GM12878 (cell line): ENCODE results near the gene PPP1R9B. TPM values are rescaled to one million over a fixed set of nuclear protein-coding genes. Genes with fewer than 3 reads are reported as not detected.

Source experiments
- ATAC-seq: fragments of 200-7000 bp; cut with Tn5 transposase; 3 replicates; pipeline ENCODE4 v1.9.1; 2020; ENCODE audit warnings: mild to moderate bottlenecking, moderate library complexity
- BruUV-seq: library from RNA; stranded (reverse); fragments of 400-500 nt; replicated peaks from 2 replicates; lab custom pipeline; 2021; lab: Mats Ljungman, UMichigan
- CTCF ChIA-PET: fragments of 300-600 bp; sonication (Branson Sonifier 250); formaldehyde crosslinking; extraction: SDS; loops from one replicate; lab custom pipeline; 2021; ENCODE audit warnings: inconsistent platforms; lab: Yijun Ruan, JAX
- POLR2A ChIA-PET: fragments of 350-600 bp; formaldehyde crosslinking; extraction: SDS; loops from one replicate; lab custom pipeline; 2021; ENCODE audit warnings: inconsistent platforms; lab: Charles Lee
- RAD21 ChIA-PET: fragments of 300-600 bp; sonication (Branson Sonifier 250); formaldehyde crosslinking; loops from one replicate; lab custom pipeline; 2023; ENCODE audit warnings: antibody characterized with exemption; ENCODE audit not compliant: unreplicated experiment; lab: Charles Lee
- SMC1A ChIA-PET: fragments of 300-600 bp; sonication (Branson Sonifier 250); formaldehyde crosslinking; loops from one replicate; lab custom pipeline; 2023; ENCODE audit not compliant: unreplicated experiment, uncharacterized antibody; lab: Charles Lee
- DNase-seq: peaks from one replicate; pipeline ENCODE4 v3.0.0-alpha.2; 2011; ENCODE audit warnings: low read depth, low spot score
- FAIRE-seq: peaks from 3 replicates; lab custom pipeline; 2011; peaks lifted over from hg19 to GRCh38; lab: Jason Lieb, UNC
- H2AFZ ChIP-seq: 2 replicates; pipeline ENCODE4 v1.6.0; 2011; ENCODE audit warnings: low read depth, low read length, control low read depth; ENCODE audit not compliant: control insufficient read depth
- H3K27ac ChIP-seq: 2 replicates; pipeline ENCODE4 v1.5.1; 2011; ENCODE audit warnings: control low read depth; ENCODE audit not compliant: control insufficient read depth, insufficient read depth
- H3K27me3 ChIP-seq, 2 experiments: replicated peaks in 1 of 2; 2 replicates each; pipeline versions ENCODE4 v1.6.0 to v1.6.1; 2011; ENCODE audit warnings: low read length in 1 of 2; ENCODE audit not compliant: control insufficient read depth in 2 of 2, insufficient read depth in 2 of 2
- H3K36me3 ChIP-seq, 2 experiments: 2 replicates each; pipeline ENCODE4 v1.5.1; 2011; ENCODE audit warnings: low read length in 1 of 2; ENCODE audit not compliant: control insufficient read depth in 2 of 2, insufficient read depth in 2 of 2
- H3K4me1 ChIP-seq: 2 replicates; pipeline ENCODE4 v1.6.1; 2011; ENCODE audit warnings: mild to moderate bottlenecking, low read length, moderate library complexity, mixed read lengths; ENCODE audit not compliant: control insufficient read depth, insufficient read depth
- H3K4me2 ChIP-seq: 2 replicates; pipeline ENCODE4 v1.6.0; 2011; ENCODE audit warnings: control low read depth; ENCODE audit not compliant: control insufficient read depth, insufficient read depth
- H3K4me3 ChIP-seq: fragments of 200-600 bp; sonication (generic); 2 replicates; pipeline ENCODE4 v1.5.1; 2016
- H3K79me2 ChIP-seq: 2 replicates; pipeline ENCODE4 v1.6.0; 2011; ENCODE audit warnings: low read length; ENCODE audit not compliant: control insufficient read depth, insufficient read depth
- H3K9ac ChIP-seq: 2 replicates; pipeline ENCODE4 v1.8.0; 2011; ENCODE audit warnings: low read length, control low read depth, mixed read lengths; ENCODE audit not compliant: control insufficient read depth, insufficient read depth
- H3K9me3 ChIP-seq: replicated peaks from 3 replicates; pipeline ENCODE4 v1.5.1; 2011; ENCODE audit warnings: mild to moderate bottlenecking, low read length; ENCODE audit not compliant: control insufficient read depth, insufficient read depth
- H4K20me1 ChIP-seq: 2 replicates; pipeline ENCODE4 v1.6.0; 2011; ENCODE audit not compliant: control insufficient read depth, insufficient read depth
- ATF3 ChIP-seq: IDR thresholded peaks from 2 replicates; pipeline ENCODE4 v1.6.1; 2011; ENCODE audit warnings: low read depth, mild to moderate bottlenecking, low read length, moderate library complexity, borderline replicate concordance; ENCODE audit errors: extremely low read depth
- ATF7 ChIP-seq: fragments of 450-650 bp; IDR thresholded peaks from 2 replicates; pipeline ENCODE4 v1.6.1; 2016; ENCODE audit warnings: low read depth, mild to moderate bottlenecking
- BACH1 ChIP-seq: fragments of 450-650 bp; IDR thresholded peaks from 2 replicates; pipeline ENCODE4 v1.6.1; 2017; ENCODE audit warnings: mild to moderate bottlenecking, borderline replicate concordance
- CHD1 ChIP-seq: IDR thresholded peaks from 2 replicates; pipeline ENCODE4 v1.6.1; 2012; ENCODE audit warnings: low read depth, low read length, improper control_type of control experiment
- CREB1 ChIP-seq: IDR thresholded peaks from 2 replicates; pipeline ENCODE4 v1.6.1; 2012; ENCODE audit warnings: low read depth, mild to moderate bottlenecking, inconsistent platforms
- GABPA ChIP-seq: IDR thresholded peaks from 2 replicates; pipeline ENCODE4 v1.6.1; 2014; ENCODE audit warnings: antibody characterized with exemption, low read depth, mild to moderate bottlenecking, inconsistent platforms
- GATAD2B ChIP-seq: fragments of 450-650 bp; conservative IDR thresholded peaks from 2 replicates; pipeline ENCODE4 v1.6.1; 2017; ENCODE audit warnings: low read depth, mild to moderate bottlenecking, moderate library complexity
- HDAC6 ChIP-seq: fragments of 200-600 bp; sonication (generic); IDR thresholded peaks from one replicate; pipeline ENCODE4 v1.8.0; 2017; ENCODE audit warnings: antibody characterized with exemption; ENCODE audit not compliant: unreplicated experiment
- HSF1 ChIP-seq: fragments of 150-350 bp; IDR thresholded peaks from 2 replicates; pipeline ENCODE4 v1.6.1; 2014; ENCODE audit warnings: mild to moderate bottlenecking, low read depth, low read length
- PKNOX1 ChIP-seq: fragments of 450-650 bp; IDR thresholded peaks from 2 replicates; pipeline ENCODE4 v1.6.1; 2016; ENCODE audit warnings: mild to moderate bottlenecking
- SREBF2 ChIP-seq: IDR thresholded peaks from 2 replicates; pipeline ENCODE4 v1.6.1; 2012; ENCODE audit warnings: mild to moderate bottlenecking, low read length
- ZNF687 ChIP-seq: fragments of 450-650 bp; IDR thresholded peaks from 2 replicates; pipeline ENCODE4 v1.6.1; 2017; ENCODE audit warnings: mild to moderate bottlenecking, moderate library complexity
- WGBS: methylation state at CpG from one replicate; pipeline ENCODE4 v1.1.6; 2016; ENCODE audit warnings: low lambda C conversion rate; ENCODE audit not compliant: insufficient replicate concordance, insufficient coverage; ENCODE audit errors: missing lambda C conversion rate; 5-methylcytosine and 5-hydroxymethylcytosine counted together
- in situ Hi-C: fragments of 300-500 bp; cut with MboI; formaldehyde crosslinking; loops from 9 replicates; pipeline ENCODE4 v1.14.3; 2018; ENCODE audit warnings: mixed read lengths
- intact Hi-C: fragments of 100-400 bp; cut with micrococcal nuclease; formaldehyde crosslinking; loops from one replicate; pipeline ENCODE4 v1.14.2; 2022; ENCODE audit not compliant: unreplicated experiment
- polyA plus RNA-seq, 11 experiments: library from polyadenylated mRNA; depleted of rRNA in 4 of 11; unstranded in 6 of 11; stranded (reverse) in 5 of 11; fragments of >200 nt; fragmentation: Nextera tagmentation in 4 of 11; fragmentation: Illumina TruSeq in 1 of 11; extraction: Ambion mirVana in 4 of 11; extraction: Trizol in 1 of 11; gene quantifications; 1 replicate in 1 of 11; 2 replicates in 10 of 11; pipeline versions ENCODE4 v1.2.1 to v1.2.3, GENCODE V29; 2011 to 2016; ENCODE audit warnings: inconsistent platforms in 2 of 11, missing spikeins in 2 of 11, low read depth in 1 of 11
- total RNA-seq, 4 experiments: library from RNA; depleted of rRNA in 3 of 4; stranded (reverse); fragments of >200 nt in 3 of 4; fragmentation: Illumina TruSeq in 1 of 4; extraction: Trizol in 1 of 4; gene quantifications; 2 replicates each; pipeline versions ENCODE4 v1.2.1 to v1.2.3, GENCODE V29; 2013 to 2021
- TF ChIP-seq, protein P1 (sequence below): IDR thresholded peaks from 2 replicates; pipeline ENCODE4 v1.6.1; 2012; ENCODE audit warnings: low read depth, low read length, improper control_type of control experiment
- TF ChIP-seq, protein P2 (sequence below): IDR thresholded peaks from 2 replicates; pipeline ENCODE4 v1.6.1; 2012; ENCODE audit warnings: low read length, inconsistent platforms

Gene PPP1R9B
- total and polyA plus RNA-seq, 10 of the 15 experiments (the other 5 are each of a cell fraction or from before 2014, with no cell fraction given): 0.20 to 107 (median 37.5) TPM

- POLR2A ChIA-PET: interaction anchor here (0.8 to 1.5 kb wide), 3 partner anchors 9 to 39 kb away, joined by 4 to 7 read pairs (median 6); no protein-coding TSS in a partner anchor
- 0% methylated on average over 1 of the region's 1 CpG for WGBS
- no peaks in the 10 kb centered on the region for H3K36me3 ChIP-seq
- H3K27me3 ChIP-seq: no peaks in the 10 kb centered on the region
- SMC1A ChIA-PET: interaction anchor here (0.6 to 1.9 kb wide), 7 partner anchors 9 to 143 kb away, joined by 3 to 7 read pairs (median 4); no protein-coding TSS in a partner anchor
- ATAC-seq (peak; percentile 16; the same call in 1 of the 3 replicates), FAIRE-seq (peak; percentile 31), DNase-seq (no peak)
- peak overlapping the region; percentile 72 for H3K27ac ChIP-seq
- CTCF ChIA-PET: interaction anchor here (1.0 to 2.2 kb wide), 10 partner anchors 9 to 67 kb away, joined by 3 to 10 read pairs (median 6); no protein-coding TSS in a partner anchor
- BruUV-seq: no TSS peak
- in situ Hi-C loops: no loop called here
- H4K20me1 ChIP-seq: no peaks in the 10 kb centered on the region
- H3K79me2 ChIP-seq: peaks cover 21% of the 10 kb centered on the region
- no peak overlapping the region for H2AFZ ChIP-seq
- peak overlapping the region; percentile 91 for H3K4me2 ChIP-seq
- H3K4me3 ChIP-seq: peak overlapping the region; percentile 56
- no peaks in the 10 kb centered on the region for H3K9me3 ChIP-seq
- peak overlapping the region; percentile 50; the same call in 1 of the 2 replicates for H3K9ac ChIP-seq
- RAD21 ChIA-PET: interaction anchor here (0.9 to 2.3 kb wide), 5 partner anchors 9 to 45 kb away, joined by 3 to 7 read pairs (median 5); no protein-coding TSS in a partner anchor
- H3K4me1 ChIP-seq: peaks cover 37% of the 10 kb centered on the region
- intact Hi-C loops: no loop called here
- no peak for TF ChIP-seq GATAD2B
- TF ChIP-seq SREBF2: no peak
- TF ChIP-seq CHD1: no peak
- no peak for TF ChIP-seq GABPA
- TF ChIP-seq, protein P1, sequence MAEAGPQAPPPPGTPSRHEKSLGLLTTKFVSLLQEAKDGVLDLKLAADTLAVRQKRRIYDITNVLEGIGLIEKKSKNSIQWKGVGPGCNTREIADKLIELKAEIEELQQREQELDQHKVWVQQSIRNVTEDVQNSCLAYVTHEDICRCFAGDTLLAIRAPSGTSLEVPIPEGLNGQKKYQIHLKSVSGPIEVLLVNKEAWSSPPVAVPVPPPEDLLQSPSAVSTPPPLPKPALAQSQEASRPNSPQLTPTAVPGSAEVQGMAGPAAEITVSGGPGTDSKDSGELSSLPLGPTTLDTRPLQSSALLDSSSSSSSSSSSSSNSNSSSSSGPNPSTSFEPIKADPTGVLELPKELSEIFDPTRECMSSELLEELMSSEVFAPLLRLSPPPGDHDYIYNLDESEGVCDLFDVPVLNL: no peak
- TF ChIP-seq HSF1: no peak
- no peak for TF ChIP-seq PKNOX1
- TF ChIP-seq, protein P2, sequence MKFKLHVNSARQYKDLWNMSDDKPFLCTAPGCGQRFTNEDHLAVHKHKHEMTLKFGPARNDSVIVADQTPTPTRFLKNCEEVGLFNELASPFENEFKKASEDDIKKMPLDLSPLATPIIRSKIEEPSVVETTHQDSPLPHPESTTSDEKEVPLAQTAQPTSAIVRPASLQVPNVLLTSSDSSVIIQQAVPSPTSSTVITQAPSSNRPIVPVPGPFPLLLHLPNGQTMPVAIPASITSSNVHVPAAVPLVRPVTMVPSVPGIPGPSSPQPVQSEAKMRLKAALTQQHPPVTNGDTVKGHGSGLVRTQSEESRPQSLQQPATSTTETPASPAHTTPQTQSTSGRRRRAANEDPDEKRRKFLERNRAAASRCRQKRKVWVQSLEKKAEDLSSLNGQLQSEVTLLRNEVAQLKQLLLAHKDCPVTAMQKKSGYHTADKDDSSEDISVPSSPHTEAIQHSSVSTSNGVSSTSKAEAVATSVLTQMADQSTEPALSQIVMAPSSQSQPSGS: no peak
- no peak for TF ChIP-seq ATF3
- no peak for TF ChIP-seq ATF7
- TF ChIP-seq HDAC6: no peak
- peak; percentile 47; the same call in 1 of the 2 replicates for TF ChIP-seq ZNF687
- no peak for TF ChIP-seq BACH1
- no peak for TF ChIP-seq CREB1
Observed at GRCh38 chr17:50154604-50155003, 4.1 kb upstream of the PPP1R9B start.
